GM12892 (cell line): ENCODE data around the gene MFAP4.

Experiments
- POLR2A ChIP-seq: IDR thresholded peaks from 2 replicates; pipeline ENCODE4 v1.6.1; 2011; ENCODE audit warnings: low read depth, low read length, control low read depth
- TAF1 ChIP-seq: IDR thresholded peaks from 2 replicates; pipeline ENCODE4 v1.6.1; 2011; ENCODE audit warnings: low read depth, mild to moderate bottlenecking, control low read depth, low read length, borderline replicate concordance

DNA sequence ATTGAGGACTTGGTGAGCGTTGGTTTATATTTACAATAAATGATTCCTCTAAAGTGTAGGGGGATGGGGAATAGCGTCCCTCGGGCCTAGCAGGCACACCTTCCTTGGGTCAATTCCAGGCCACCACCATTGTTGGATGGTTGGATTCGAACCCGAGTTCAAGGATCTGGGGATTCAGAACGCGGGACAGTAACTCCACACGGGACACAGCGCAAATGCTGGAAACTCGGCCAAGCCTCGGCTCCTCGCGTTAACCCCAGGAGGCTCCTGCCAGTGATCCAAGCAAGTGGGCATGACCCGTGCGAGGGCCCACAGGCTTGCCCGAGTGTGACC, 25.1 kb downstream of the MFAP4 start:
- no peak for TF ChIP-seq POLR2A
- no peak for TF ChIP-seq TAF1
